Activated CD4-positive, alpha-beta T cell treated with anti-CD3 and anti-CD28 coated beads, Interleukin-2, amount 50 U/mL, for 4 hours (primary cell): ENCODE data around the gene SGCG.
"Not testable (repeated sequence)": the region's sequence is repeated elsewhere in the genome, so short reads cannot be mapped to it uniquely, and the experiment has no call there.

Source experiments
- DNase-seq, 2 experiments: peaks; one replicate each; pipeline ENCODE4 v3.0.0-alpha.2; 2020

SGCG gene

GRCh38 chr13:23231241-23231640, 50.5 kb downstream of the SGCG start:
- no peak for DNase-seq

GRCh38 chr13:23235994-23236393, 55.2 kb downstream of the SGCG start:
- DNase-seq: no peak

DNA sequence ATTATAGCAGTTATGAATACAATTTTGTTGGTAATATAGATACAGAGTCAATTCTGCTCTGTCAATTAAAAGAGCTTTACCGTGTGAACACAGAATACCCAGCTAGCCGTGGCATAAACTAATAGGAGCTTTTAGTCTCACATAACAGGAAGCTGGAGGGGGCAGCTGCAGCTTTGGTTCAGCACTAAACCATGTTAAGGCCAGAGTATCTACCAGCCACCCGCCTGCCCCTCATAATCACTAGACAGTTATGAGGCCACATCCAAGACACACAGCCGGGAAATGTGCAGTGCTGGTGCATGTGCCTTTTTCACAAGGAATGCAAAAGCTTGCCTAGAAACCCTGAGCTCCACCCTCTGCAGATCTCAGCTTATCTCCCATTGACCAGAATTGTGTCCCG, 62.3 kb downstream of the SGCG start:
- no peak for DNase-seq

DNA sequence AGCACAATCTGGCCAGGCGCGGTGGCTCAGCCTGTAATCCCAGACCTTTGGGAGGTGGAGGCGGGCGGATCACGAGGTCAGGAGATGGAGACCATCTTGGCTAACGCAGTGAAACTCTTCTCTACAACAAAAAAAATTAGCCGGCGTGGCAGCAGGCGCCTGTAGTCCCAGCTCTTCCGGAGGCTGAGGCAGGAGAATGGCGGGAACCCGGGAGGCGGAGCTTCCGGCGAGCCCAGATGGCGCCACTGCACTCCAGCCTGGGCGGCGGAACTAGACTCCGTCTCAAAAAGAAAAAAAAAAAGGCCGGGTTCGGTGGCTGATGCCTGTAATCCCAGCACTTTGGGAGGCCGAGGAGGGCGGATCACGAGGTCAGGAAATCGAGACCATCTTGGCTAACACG, 67.6 kb downstream of the SGCG start:
- not testable (repeated sequence) for DNase-seq

- DNase-seq: no peak
Observed at GRCh38 chr13:23254506-23254905, 73.7 kb downstream of the SGCG start.

DNA sequence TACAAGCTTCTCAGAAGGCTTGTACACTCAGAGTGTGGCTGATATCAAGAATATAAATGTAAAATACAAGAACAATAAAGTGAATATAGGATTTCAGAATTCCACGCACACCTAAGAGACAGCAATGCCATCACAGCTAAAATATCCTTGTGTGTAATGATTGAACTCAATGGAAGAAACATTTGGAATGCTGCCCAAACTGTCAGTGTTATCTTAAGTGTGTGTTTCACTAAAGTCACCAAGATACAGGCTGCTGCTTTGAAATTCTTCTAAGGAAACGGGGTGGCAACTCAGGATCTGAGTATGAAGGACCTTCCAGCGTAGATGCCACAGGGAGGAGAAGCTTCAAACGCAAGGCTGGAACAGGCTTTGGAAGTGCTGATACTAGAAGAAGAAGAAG, 86.8 kb downstream of the SGCG start:
- no peak for DNase-seq

DNA sequence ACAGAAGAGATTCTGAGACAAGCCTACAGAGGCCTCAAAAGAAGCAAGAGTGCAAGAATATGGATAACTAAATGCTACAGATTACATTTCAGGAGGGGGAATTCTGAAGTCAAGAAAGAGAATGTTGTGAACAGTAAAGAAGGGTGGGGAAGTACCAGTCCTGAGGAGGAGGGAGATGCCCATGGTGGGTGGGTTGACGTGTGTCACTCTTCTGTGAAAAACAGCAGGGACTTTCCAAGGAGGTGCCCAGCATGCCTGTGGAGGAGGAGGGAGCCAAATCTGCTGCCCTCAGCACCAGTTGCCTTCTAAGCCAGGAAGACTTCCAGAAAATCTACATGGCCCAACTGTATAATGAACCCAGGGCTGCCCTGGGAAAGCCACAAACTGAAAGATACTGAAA, 87.7 kb downstream of the SGCG start:
- peak in 1 of 2 experiments; percentile 1 for DNase-seq

DNA sequence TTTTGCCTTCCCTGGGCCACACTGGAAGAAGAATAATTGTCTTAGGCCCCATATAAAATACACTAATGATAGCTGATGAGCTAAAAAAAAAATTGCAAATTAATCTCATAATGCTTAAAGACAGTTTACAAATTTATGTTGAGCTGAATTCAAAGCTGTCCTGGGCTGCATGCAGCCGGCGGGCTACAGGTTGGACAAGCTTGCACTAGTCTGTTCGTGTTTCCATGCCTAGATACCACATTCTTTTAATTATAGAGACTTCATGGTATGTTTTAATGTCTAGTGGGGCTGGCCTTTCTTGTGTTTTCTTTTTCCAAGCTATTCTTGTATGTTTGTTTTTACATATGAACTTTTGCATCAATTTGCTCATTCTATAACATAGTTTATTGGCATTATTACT, 90.6 kb downstream of the SGCG start:
- DNase-seq: no peak

GRCh38 chr13:23273498-23273897, 92.7 kb downstream of the SGCG start:
- DNase-seq: no peak

DNA sequence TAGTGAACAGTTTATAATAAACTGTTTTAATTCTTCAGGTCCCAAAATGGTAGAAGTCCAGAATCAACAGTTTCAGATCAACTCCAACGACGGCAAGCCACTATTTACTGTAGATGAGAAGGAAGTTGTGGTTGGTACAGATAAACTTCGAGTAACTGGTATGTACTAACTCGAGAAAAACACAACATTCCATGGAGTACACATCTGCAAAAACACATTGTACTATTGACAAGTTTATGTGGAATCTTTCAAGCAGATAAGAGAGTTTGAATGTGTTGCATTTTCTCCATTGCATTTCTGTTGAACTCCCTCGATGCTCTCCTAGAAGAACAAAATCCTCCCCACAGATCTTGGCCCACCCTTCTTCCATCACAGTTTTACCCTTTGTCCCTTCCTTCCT, 98.5 kb downstream of the SGCG start:
- DNase-seq: no peak

DNA sequence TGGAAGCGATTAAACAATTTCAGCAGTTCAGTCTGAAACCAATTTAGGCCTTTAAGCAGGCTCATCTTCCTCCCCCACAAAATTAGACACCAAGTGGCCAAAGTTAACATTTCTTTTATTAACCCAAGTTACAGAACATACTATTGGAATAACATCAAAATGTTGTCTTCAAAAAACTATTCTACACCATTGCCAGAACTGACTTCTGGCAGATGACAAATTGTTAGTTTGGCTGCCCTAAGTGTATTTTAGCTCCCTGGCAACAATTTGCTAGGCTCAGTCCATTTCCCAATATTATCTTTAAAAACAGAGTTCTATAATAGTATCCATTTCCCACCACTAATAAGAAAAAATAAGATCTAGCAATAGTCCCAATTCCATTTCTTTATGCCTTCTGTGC, 107.8 kb downstream of the SGCG start:
- no peak for DNase-seq

DNA sequence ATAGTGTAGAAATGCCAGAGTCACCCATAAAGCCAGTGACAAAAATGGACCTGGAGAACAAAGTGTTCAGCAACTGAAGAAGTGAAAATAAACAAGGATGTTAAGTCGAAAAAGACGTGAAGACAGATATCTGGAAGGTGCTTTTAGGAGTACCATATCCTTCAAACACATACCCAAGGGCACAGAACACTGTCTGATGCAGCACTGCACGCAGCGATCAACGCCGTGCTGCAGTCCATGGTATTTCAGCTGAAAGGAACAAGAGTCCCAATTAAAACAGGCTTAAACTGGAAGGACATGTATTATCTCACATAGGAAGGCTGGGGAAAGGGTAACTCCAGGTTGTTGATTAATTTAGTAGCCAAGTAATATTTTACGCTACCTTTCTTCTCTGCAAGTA, 108.2 kb downstream of the SGCG start:
- DNase-seq: no peak

DNA sequence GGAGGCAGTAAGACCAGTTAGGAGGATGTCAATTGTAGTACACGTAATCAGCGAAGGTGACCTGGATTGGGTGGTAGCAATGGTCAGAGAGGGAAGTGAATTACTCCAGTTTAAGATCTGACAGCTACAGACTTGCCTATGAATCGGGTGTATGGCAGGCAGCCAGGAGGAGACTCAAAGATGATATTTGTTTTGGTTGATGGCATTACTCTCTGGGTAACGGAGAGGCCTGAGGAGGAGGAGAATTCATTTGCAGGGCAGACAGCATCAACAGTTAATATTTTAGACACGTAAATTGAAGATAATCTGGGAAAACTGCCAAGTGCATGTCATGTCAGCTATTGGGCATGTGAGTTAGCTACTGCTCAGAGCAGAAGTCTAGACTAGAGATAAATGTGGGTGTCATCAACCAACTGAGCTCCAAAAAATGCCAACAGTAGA, 109.2 kb downstream of the SGCG start:
- DNase-seq: no peak

DNA sequence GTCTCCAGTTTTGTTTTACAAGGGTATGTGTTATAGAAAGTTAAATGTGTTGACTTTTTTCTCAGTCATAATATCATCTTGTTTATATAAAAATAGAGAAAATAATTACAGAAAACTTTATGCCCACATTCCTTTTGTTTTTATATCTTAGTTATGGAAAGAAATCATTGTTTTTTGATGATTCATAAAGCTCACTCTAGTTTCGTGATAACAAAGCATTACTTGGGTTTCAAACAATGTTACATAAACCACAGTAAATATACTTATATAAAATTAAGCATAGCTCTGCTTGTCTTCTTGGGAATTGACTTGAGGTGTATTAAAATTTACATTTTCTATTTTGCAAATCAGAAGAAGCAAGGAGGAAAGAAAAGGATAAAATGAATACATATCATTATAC, 111.8 kb downstream of the SGCG start:
- DNase-seq: no peak

DNA sequence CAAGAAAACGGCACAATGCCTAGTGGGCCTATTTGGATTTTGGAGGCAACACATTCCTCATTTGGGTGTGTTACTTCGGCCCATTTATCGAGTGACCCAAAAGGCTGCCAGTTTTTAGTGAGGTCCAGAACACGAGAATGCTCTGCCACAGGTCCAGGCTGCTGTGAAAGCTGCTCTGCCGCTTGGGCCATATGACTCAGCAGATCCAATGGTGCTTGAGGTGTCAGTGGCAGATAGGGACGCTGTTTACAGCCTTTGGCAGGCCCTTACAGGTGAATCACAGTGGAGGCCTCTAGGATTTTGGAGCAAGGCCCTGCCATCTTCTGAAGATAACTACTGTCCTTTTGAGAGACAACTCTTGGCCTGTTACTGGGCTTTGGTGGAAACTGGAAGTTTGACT, 134.1 kb downstream of the SGCG start:
- DNase-seq: not testable (repeated sequence)

GRCh38 chr13:23319883-23320224, 139.1 kb downstream of the SGCG start:
- DNase-seq: no peak

DNA sequence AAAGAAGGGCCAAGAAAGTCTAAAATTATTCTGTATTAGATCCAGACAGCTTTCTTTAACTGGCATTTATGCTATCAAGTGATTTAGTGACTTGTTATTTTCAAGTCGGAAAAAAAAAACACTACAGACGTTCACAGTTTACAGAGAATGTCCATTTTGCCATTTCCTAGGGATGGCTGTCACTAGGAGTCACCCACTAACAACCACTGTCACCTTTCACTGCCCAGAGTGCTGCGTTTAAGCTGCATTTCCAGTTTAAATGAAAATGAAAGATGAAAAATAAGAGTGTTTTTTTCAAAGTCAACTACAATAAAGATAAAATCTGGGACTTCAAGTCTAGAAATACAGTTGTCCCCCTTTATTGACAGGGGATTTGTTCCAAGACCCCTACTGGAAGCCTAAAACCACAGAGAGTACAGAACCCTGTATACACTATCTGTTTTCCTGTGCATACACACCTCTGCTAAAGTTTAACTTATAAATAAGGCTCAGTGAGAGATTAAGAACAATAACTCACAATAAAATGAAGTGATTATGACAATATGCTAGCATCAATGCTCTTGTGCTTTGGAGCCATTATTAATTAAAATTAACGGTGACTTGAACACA, 140.3 kb downstream of the SGCG start:
- DNase-seq: no peak

GRCh38 chr13:23321535-23322241, 140.9 kb downstream of the SGCG start:
- no peak for DNase-seq

- DNase-seq: no peak
Observed at GRCh38 chr13:23322353-23323336, 141.9 kb downstream of the SGCG start.

- no peak for DNase-seq
Observed at GRCh38 chr13:23323946-23324709, 143.3 kb downstream of the SGCG start.

DNA sequence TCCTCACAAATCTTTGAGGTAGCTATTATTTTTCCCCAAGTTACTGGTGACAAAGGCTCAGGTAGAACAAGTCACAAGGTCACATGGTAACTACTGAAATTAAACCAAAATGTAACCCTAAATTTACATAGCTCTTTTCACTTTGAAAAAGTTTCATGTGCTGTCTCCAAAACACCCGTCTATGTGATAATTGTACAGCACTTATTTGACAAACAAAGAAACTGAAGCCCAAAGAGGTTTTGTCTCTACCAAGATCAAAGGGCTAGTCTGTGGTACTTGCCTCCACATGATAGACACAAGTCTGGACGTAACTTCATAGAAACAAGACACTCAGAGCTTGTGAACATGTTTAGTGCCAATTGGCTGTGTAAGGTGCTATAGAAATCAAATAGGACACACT, 144.4 kb downstream of the SGCG start:
- no peak for DNase-seq

DNA sequence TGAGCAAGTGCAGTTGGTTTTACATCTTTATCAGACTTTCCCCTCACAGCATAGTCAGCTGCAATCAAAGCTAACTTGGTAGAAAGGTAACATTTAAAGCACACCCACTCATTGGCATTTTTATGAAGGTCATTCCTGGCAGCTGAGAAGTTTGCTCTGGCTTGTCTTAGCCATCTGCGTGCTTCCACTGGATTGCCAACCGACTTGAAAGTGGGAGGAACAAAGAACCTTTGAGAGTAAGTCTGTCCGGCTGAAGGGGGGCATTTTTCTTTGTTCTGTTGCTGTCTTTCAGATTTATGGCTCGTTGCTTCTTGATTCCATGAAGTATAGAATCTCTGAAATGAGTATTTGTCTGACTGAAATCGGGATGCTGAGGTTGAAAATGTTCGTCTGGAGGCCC, 149.6 kb downstream of the SGCG start:
- no peak for DNase-seq

DNA sequence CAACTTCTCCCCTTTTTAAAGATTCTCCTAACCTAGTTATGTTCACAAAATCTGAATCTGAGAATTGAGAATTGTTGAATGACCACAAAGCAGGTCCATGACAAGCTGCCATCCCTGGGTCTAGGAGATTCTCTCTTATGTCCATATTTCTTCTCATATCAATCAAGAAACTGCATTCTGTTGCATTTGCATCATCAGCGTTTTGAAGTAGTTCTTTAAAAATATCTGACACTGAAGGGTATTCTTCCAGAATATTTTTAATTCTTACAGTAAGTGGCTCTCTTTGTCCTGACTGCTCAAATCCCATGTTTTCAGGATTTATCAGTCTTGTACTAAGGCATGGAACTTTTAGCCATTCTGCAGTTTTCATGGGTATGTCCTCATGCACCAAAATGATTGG, 158.4 kb downstream of the SGCG start:
- no peak for DNase-seq
